ENCODE data around the gene LMNTD2.

Gene LMNTD2

DNA sequence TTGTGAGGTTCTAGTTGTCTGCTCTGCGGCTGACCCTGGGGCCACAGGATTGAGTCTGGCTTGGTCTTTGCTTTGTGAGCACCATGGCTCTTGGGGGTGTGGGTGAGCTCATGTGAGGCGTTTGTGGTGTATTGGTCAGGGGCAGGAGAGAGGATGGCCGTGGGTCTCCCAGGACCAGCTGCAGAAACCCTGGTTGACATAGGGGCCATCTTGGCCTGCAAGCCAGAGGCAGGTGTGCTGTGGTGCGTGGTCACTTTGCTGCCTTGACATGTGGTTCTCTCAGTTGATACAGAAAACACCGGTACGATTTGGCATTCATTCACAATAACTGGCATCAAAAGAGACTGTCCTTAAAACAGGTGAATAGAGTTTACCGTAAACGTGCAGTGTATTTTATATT is 27.0 kb upstream of the LMNTD2 start:
- no peak overlapping the region for H3K4me3 ChIP-seq (replicated peaks; ENCODE audit: low read depth, low read length)
- TF ChIP-seq CTCF (IDR thresholded peaks at IDR 0.05; ENCODE audit: low read depth, low read length, missing control alignments): no peak
- no peak for DNase-seq (ENCODE audit: extremely low read depth, low read depth)

DNA sequence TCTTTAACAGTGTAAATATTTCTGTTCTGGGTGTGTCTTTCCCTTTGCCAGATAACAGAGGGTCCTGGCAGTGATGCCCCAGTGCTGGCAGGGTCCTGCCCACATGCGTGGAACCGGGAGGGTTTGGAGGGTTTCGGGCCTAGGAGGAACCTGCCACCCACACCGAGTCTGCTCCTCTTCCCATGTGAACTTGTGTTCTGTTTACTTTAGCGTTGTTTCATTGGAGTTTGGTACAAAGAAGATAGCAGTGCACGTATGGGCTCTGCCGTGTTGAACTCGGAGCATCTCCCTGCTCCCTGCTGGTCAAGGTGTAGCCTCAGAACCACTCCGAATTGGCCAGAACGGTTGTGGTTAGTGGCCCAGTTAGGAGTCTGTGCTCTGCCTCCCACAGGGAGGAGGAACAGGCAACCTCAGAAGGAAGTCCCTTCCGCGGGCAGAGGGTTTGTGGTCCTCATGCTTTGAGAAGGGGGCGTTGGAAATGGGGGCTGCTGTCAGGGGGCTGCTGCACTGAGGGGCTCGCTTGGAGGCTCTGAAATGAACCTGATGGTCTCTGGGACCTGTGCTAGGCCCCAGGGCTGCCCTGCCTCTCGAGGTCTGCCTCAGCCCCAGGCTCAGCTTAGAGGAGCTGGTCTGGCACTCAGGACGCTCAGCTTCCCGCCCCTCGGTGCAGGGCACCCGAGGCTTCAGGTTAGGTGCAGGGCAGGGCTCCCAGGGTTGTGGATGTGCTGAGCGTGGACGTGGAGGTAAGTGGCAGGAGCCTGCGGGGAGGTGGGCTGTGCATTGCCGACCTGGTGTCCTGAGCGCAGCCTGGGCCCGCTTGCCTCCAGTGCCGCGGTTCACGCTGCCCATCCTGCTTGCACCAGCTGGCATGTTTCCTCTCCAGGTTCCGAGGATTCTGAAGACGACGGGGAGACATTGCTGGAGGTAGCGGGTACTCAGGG is 26.1 kb upstream of the LMNTD2 start:
- TF ChIP-seq CTCF (IDR thresholded peaks at IDR 0.05; ENCODE audit: low read depth, low read length, missing control alignments): no peak
- no peak for DNase-seq (ENCODE audit: extremely low read depth, low read depth)
- H3K4me3 ChIP-seq (replicated peaks; ENCODE audit: low read depth, low read length): no peak overlapping the region

DNA sequence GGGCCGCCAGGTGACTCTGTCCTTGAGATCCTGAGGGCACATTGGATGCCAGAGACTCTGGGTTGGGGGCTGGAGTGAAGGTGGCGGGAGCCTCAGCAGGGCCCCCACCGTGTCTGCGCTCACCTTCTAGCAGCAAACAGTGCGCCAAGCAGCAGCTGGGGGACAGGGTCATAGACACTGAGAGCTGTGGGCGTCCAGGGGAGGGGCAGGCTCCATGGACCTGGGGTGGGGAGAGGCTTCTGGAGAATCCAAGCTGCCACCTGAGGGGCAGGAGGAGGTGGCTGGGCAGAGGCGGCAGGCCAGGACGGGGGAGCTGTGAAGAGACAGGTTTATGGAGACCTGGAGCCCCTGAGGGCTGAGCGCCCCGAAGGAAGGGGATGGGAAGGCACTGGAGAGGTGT is 23.7 kb upstream of the LMNTD2 start:
- no peak overlapping the region for H3K4me3 ChIP-seq (replicated peaks; ENCODE audit: low read depth, low read length)
- no peak for TF ChIP-seq CTCF (IDR thresholded peaks at IDR 0.05; ENCODE audit: low read depth, low read length, missing control alignments)
- no peak for DNase-seq (ENCODE audit: extremely low read depth, low read depth)

GRCh38 chr11:581752-582151 is 21.2 kb upstream of the LMNTD2 start:
- TF ChIP-seq CTCF (IDR thresholded peaks at IDR 0.05; ENCODE audit: low read depth, low read length, missing control alignments): no peak
- H3K4me3 ChIP-seq (replicated peaks; ENCODE audit: low read depth, low read length): no peak overlapping the region
- DNase-seq (ENCODE audit: extremely low read depth, low read depth): no peak

DNA sequence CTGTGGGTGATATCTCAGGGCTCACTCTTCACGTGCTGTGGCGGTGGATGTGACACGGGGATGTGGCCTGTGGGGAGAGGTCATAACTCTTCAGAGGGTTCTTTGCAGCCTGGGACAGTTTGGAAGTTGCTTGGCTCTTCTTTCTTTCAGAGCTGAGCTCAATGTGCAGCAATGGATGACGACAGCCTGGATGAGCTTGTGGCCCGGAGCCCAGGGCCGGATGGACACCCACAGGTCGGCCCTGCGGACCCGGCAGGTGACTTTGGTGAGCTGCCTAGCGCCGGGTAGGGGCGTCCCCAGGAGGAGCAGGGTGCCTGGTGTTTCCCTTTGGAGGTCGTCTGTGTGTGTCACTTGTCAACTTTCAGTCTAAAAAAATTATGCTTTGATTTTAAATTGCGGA is 20.8 kb upstream of the LMNTD2 start:
- no peak for DNase-seq (ENCODE audit: extremely low read depth, low read depth)
- no peak overlapping the region for H3K4me3 ChIP-seq (replicated peaks; ENCODE audit: low read depth, low read length)
- TF ChIP-seq CTCF (IDR thresholded peaks at IDR 0.05; ENCODE audit: low read depth, low read length, missing control alignments): no peak

GRCh38 chr11:579830-580601 is 19.5 kb upstream of the LMNTD2 start:
- DNase-seq (ENCODE audit: extremely low read depth, low read depth): no peak
- no peak overlapping the region for H3K4me3 ChIP-seq (replicated peaks; ENCODE audit: low read depth, low read length)
- no peak for TF ChIP-seq CTCF (IDR thresholded peaks at IDR 0.05; ENCODE audit: low read depth, low read length, missing control alignments)

All from HFF-Myc (cell line).